Breast epithelium (tissue), 4 donors: ENCODE results near the gene TSC22D3. TPM values are rescaled to one million over a fixed set of nuclear protein-coding genes. Genes with fewer than 3 reads are reported as not detected.

Experiments used
- DNase-seq, 2 donors: peaks; one replicate each; pipeline ENCODE4 v3.0.0-alpha.2; 2019; ENCODE audit warnings: low spot score in 2 of 2
- H3K27ac ChIP-seq, 2 donors: fragments of 200-600 bp; sonication (generic) in 1 of 2; one replicate each; pipeline ENCODE4 v1.5.1; 2016 to 2019; ENCODE audit warnings: mild to moderate bottlenecking in 1 of 2
- H3K27me3 ChIP-seq, 2 donors: fragments of 200-600 bp; sonication (generic) in 1 of 2; one replicate each; pipeline versions ENCODE4 v1.5.1 to v1.6.0; 2017 to 2019; ENCODE audit warnings: control low read depth in 1 of 2, mild to moderate bottlenecking in 1 of 2
- H3K36me3 ChIP-seq: fragments of 200-600 bp; one replicate; pipeline ENCODE4 v1.5.1; 2019
- H3K4me1 ChIP-seq, 2 donors: fragments of 200-600 bp; sonication (generic); one replicate each; pipeline ENCODE4 v1.5.1; 2016 to 2019; ENCODE audit warnings: control low read depth in 1 of 2
- H3K4me3 ChIP-seq, 3 donors: fragments of 200-600 bp; sonication (generic); 1 replicate in 2 of 3; 2 replicates in 1 of 3; pipeline ENCODE4 v1.5.1; 2016 to 2019; ENCODE audit warnings: mild to moderate bottlenecking in 3 of 3, moderate library complexity in 2 of 3
- H3K9me3 ChIP-seq, 2 donors: fragments of 200-600 bp; sonication (generic) in 1 of 2; one replicate each; pipeline ENCODE4 v1.5.1; 2016 to 2019; ENCODE audit warnings: control low read depth in 1 of 2
- CTCF ChIP-seq, 3 donors: fragments of 450-650 bp; IDR thresholded peaks; one replicate each; pipeline ENCODE4 v1.5.1; 2016 to 2017; ENCODE audit warnings: antibody characterized with exemption in 3 of 3, mild to moderate bottlenecking in 3 of 3, moderate library complexity in 3 of 3
- POLR2A ChIP-seq: fragments of 450-650 bp; IDR thresholded peaks from one replicate; pipeline ENCODE4 v1.6.1; 2016; ENCODE audit warnings: antibody characterized with exemption, mild to moderate bottlenecking, moderate library complexity
- POLR2AphosphoS5 ChIP-seq, 3 donors: sonication (generic); formaldehyde crosslinking; IDR thresholded peaks; one replicate each; pipeline ENCODE4 v1.6.1; 2017; ENCODE audit warnings: antibody characterized with exemption in 3 of 3
- intact Hi-C: fragments of 100-400 bp; cut with DNase I; formaldehyde crosslinking; loops from one replicate; pipeline ENCODE4 v1.15.1; 2023; ENCODE audit warnings: low total_unique reads
- total RNA-seq, 3 donors: library from RNA; depleted of rRNA; stranded (reverse); fragments of >200 nt; gene quantifications; one replicate each; pipeline ENCODE4 v1.1.0, GENCODE V29; 2016

Gene TSC22D3
- total RNA-seq, 3 donors from 2014 or later = 606 to 1,046 (median 681) TPM

- H3K27me3 ChIP-seq = peaks cover 0 to 26% of the 10 kb centered on the region in 2 donors
- no peak overlapping the region for H3K4me3 ChIP-seq
- H3K4me1 ChIP-seq = no peaks in the 10 kb centered on the region
- H3K9me3 ChIP-seq = no peaks in the 10 kb centered on the region
- no peak for DNase-seq
- no peak for TF ChIP-seq CTCF (IDR thresholded peaks at IDR 0.05)
- TF ChIP-seq POLR2AphosphoS5 (IDR thresholded peaks at IDR 0.05) = no peak
- no peak for TF ChIP-seq POLR2A
- H3K36me3 ChIP-seq = no peaks in the 10 kb centered on the region
- H3K27ac ChIP-seq = peak overlapping the region in 1 of 2 donors; percentile 34
- intact Hi-C loops = no loop called here
Measured at GRCh38 chrX:107747596-107748161, 27.9 kb downstream of the TSC22D3 start.

- Histone ChIP-seq H3K36me3 (no peaks in the 10 kb centered on the region), H3K4me1 (peaks cover 0 to 4% of the 10 kb centered on the region in 2 donors), H3K27me3 (peaks cover 0 to 43% of the 10 kb centered on the region in 2 donors), H3K9me3 (no peaks in the 10 kb centered on the region), H3K27ac (no peak overlapping the region), H3K4me3 (no peak overlapping the region)
- intact Hi-C loops = no loop called here
- no peak for DNase-seq
- TF ChIP-seq POLR2A (no peak), CTCF (IDR thresholded peaks at IDR 0.05) (no peak), POLR2AphosphoS5 (IDR thresholded peaks at IDR 0.05) (no peak)
Measured at GRCh38 chrX:107744868-107745267, 30.7 kb downstream of the TSC22D3 start.

- intact Hi-C loops = no loop called here
- Histone ChIP-seq H3K4me1 (peaks cover 0 to 4% of the 10 kb centered on the region in 2 donors), H3K27me3 (peaks cover 0 to 52% of the 10 kb centered on the region in 2 donors), H3K27ac (peak overlapping the region in 1 of 2 donors; percentile 89), H3K4me3 (no peak overlapping the region), H3K9me3 (no peaks in the 10 kb centered on the region), H3K36me3 (no peaks in the 10 kb centered on the region)
- DNase-seq = no peak
- TF ChIP-seq CTCF (IDR thresholded peaks at IDR 0.05) (no peak), POLR2A (no peak), POLR2AphosphoS5 (IDR thresholded peaks at IDR 0.05) (no peak)
Measured at GRCh38 chrX:107743995-107744394, 31.6 kb downstream of the TSC22D3 start.

DNA sequence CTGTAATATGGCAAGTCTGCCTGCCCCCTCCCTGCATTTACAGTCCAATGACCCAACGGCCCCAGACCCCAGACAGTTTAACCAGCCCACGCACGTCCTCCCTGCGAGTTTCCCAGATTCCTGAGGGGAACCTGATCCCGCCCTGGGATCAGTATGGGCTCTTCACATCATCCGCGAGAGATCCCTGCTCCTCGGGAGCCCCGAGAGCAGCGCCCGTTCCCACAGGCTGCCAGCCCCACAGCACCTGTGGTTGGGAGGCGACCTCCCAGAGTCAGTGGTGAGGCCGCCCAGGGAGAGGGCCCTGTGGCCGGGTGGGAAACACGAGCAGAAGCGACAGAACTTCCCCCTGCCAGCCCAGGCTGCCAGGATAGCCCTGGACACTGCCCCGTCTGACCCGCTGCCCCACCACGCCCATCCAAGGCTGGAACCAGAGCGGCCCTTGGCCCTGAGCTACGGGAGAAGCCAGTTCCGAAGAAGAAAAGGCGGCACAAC lies 32.8 kb downstream of the TSC22D3 start:
- no peak for DNase-seq
- Histone ChIP-seq H3K27ac (peak overlapping the region; percentile 87 to 89), H3K9me3 (no peaks in the 10 kb centered on the region), H3K4me3 (peak overlapping the region; percentile 11 to 53 (median 21)), H3K36me3 (no peaks in the 10 kb centered on the region), H3K4me1 (peaks cover 0 to 4% of the 10 kb centered on the region in 2 donors), H3K27me3 (peaks cover 0 to 63% of the 10 kb centered on the region in 2 donors)
- intact Hi-C loops = no loop called here
- TF ChIP-seq POLR2A (no peak), CTCF (IDR thresholded peaks at IDR 0.05) (no peak), POLR2AphosphoS5 (IDR thresholded peaks at IDR 0.05) (no peak)

DNA sequence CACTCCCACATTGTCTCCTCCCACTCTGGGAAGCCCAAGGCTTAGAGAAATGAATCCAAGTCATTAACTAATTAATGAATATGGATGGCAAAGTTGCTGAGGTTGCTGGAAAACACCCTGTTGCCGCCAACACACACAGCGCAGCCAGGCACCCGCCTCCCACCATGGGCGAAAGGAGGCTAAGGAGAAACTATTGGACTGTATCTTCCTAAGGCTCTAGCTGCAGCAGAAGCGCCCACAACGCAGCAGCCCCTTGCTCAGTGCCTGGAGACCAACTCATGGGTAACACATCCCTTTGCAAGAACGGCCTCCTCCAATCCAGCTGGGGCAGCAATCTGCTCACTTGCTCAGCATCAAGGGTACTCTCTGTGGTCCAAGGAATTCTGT lies 34.2 kb downstream of the TSC22D3 start:
- no peak for TF ChIP-seq POLR2AphosphoS5 (IDR thresholded peaks at IDR 0.05)
- TF ChIP-seq POLR2A = no peak
- no peak for TF ChIP-seq CTCF (IDR thresholded peaks at IDR 0.05)
- Histone ChIP-seq H3K4me3 (peak overlapping the region in 2 of 3 donors; percentile 21 to 53), H3K4me1 (peaks cover 0 to 4% of the 10 kb centered on the region in 2 donors), H3K9me3 (no peaks in the 10 kb centered on the region), H3K36me3 (no peaks in the 10 kb centered on the region), H3K27me3 (peaks cover 0 to 67% of the 10 kb centered on the region in 2 donors), H3K27ac (peak overlapping the region; percentile 87 to 89)
- DNase-seq = no peak
- intact Hi-C loops = no loop called here
